ENCODE results near the gene DNAH7.

- TF ChIP-seq SUZ12 (IDR thresholded peaks at IDR 0.05; ENCODE audit: extremely low read depth, insufficient read depth, insufficient read length) (no peak), ZNF274 (IDR thresholded peaks at IDR 0.05; ENCODE audit: low read depth, low read length) (no peak), YY1 (IDR thresholded peaks at IDR 0.05; ENCODE audit: insufficient read depth, insufficient read length) (no peak)
Measured at GRCh38 chr2:195810340-195811098, 258.1 kb downstream of the DNAH7 start.

Measured in NT2/D1 (cell line).